SH-SY5Y (cell line): ENCODE data around the gene RCAN2.

Experiments
- GATA2 ChIP-seq: IDR thresholded peaks from 2 replicates; pipeline ENCODE4 v1.6.1; 2011; ENCODE audit warnings: mild to moderate bottlenecking, low read depth, low read length
- GATA3 ChIP-seq: IDR thresholded peaks from 2 replicates; pipeline ENCODE4 v1.6.1; 2011; ENCODE audit warnings: low read depth, mild to moderate bottlenecking, low read length, moderate library complexity

GRCh38 chr6:46329568-46329967, 161.7 kb downstream of the RCAN2 start:
- TF ChIP-seq GATA2 (no peak), GATA3 (no peak)
